BJ (cell line): ENCODE measurements around the gene NRN1. TPM values are rescaled to one million over a fixed set of nuclear protein-coding genes. Genes with fewer than 3 reads are reported as not detected.

Experiments
- CTCF ChIA-PET: fragments of 350-600 bp; formaldehyde crosslinking; extraction: SDS; loops from one replicate; lab custom pipeline; 2021; ENCODE audit warnings: antibody characterized with exemption, inconsistent platforms; lab: Yijun Ruan, JAX
- POLR2A ChIA-PET: fragments of 300-600 bp; sonication (Branson Sonifier 250); formaldehyde crosslinking; extraction: SDS; loops from one replicate; lab custom pipeline; 2021; ENCODE audit warnings: antibody characterized with exemption; lab: Charles Lee
- DNase-seq: peaks from one replicate; pipeline ENCODE4 v3.0.0-alpha.2; 2011; ENCODE audit warnings: low read depth
- H3K27me3 ChIP-seq: 2 replicates; pipeline ENCODE4 v1.6.0; 2011; ENCODE audit warnings: low read length; ENCODE audit not compliant: control insufficient read depth, insufficient read depth
- H3K36me3 ChIP-seq: 2 replicates; pipeline ENCODE4 v1.5.1; 2011; ENCODE audit warnings: low read length; ENCODE audit not compliant: control insufficient read depth, insufficient read depth
- H3K4me3 ChIP-seq: 2 replicates; pipeline ENCODE4 v1.5.1; 2011; ENCODE audit warnings: low read depth, mild to moderate bottlenecking, control low read depth, low read length
- polyA plus RNA-seq: library from polyadenylated mRNA; depleted of rRNA; stranded (reverse); fragments of >200 nt; gene quantifications from 2 replicates; pipeline ENCODE4 v1.2.3, GENCODE V29; 2011
- TF ChIP-seq, protein P1 (sequence below): IDR thresholded peaks from 2 replicates; pipeline ENCODE4 v1.5.1; 2011; ENCODE audit warnings: low read depth, mild to moderate bottlenecking, control low read depth, inconsistent platforms, low read length, moderate library complexity; ENCODE audit not compliant: insufficient read depth

The NRN1 gene
- polyA plus RNA-seq, 1 experiment = 1.1 TPM

- ChIA-PET POLR2A (no interaction called here), CTCF (interaction anchor here (0.6 to 1.3 kb wide), 2 partner anchors 100 to 527 kb away, joined by 3 to 5 read pairs; no protein-coding TSS in a partner anchor)
- no peak overlapping the region for H3K4me3 ChIP-seq
These were observed 8.5 kb downstream of the NRN1 start for GRCh38 chr6:5998236-5998635.

DNA sequence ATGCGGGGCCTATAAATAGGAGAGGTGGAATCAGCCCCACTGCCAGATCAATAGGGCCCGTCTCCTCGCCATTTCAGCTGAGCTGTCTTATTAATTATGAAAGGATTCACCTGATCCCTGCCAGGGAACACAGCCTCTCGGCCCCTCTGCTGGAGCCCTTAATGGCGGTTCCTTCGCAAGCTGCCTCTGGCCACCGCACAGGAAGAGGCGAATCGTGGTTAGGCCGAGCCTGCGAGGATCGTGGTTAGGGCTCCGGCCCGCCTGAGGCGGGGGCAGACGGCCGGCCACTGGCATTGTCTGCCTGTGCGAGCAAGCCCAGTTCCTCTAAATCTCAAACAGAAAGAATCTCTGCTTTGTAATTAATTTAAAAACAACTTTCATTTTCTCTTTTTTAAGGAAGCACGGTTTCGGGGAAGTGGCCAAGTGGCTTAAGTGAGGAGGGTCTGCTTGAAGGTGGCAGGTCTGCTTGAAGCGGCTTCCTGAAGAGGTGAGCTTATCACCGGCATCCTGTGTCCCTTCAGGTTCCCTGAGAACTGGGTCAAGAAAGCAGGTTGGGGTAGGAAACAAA lies 9.2 kb downstream of the NRN1 start:
- POLR2A ChIA-PET = no interaction called here
- CTCF ChIA-PET = interaction anchor here (0.5 to 1.3 kb wide), 2 partner anchors 526 to 1320 kb away, joined by 3 to 5 read pairs; no protein-coding TSS in a partner anchor
- DNase-seq = no peak
- H3K4me3 ChIP-seq = no peak overlapping the region
- no peaks in the 10 kb centered on the region for H3K36me3 ChIP-seq
- TF ChIP-seq, protein P1, sequence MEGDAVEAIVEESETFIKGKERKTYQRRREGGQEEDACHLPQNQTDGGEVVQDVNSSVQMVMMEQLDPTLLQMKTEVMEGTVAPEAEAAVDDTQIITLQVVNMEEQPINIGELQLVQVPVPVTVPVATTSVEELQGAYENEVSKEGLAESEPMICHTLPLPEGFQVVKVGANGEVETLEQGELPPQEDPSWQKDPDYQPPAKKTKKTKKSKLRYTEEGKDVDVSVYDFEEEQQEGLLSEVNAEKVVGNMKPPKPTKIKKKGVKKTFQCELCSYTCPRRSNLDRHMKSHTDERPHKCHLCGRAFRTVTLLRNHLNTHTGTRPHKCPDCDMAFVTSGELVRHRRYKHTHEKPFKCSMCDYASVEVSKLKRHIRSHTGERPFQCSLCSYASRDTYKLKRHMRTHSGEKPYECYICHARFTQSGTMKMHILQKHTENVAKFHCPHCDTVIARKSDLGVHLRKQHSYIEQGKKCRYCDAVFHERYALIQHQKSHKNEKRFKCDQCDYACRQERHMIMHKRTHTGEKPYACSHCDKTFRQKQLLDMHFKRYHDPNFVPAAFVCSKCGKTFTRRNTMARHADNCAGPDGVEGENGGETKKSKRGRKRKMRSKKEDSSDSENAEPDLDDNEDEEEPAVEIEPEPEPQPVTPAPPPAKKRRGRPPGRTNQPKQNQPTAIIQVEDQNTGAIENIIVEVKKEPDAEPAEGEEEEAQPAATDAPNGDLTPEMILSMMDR = no peak
- H3K27me3 ChIP-seq = peaks cover 32% of the 10 kb centered on the region

More at GRCh38 chr6:5998236-5998635, 8.5 kb downstream of the NRN1 start:
- no peak for DNase-seq
- TF ChIP-seq, protein P1 = no peak
- no peaks in the 10 kb centered on the region for H3K36me3 ChIP-seq
- peaks cover 38% of the 10 kb centered on the region for H3K27me3 ChIP-seq

GRCh38 chr6:5996714-5997419 lies 9.9 kb downstream of the NRN1 start:
- POLR2A ChIA-PET = no interaction called here
- CTCF ChIA-PET = interaction anchor here (0.5 kb wide), 1 partner anchor 1319 kb away, joined by 3 read pairs; no protein-coding TSS in a partner anchor
- peaks cover 28% of the 10 kb centered on the region for H3K27me3 ChIP-seq
- TF ChIP-seq, protein P1 = no peak
- no peak for DNase-seq
- peak overlapping the region; percentile 64 for H3K4me3 ChIP-seq
- no peaks in the 10 kb centered on the region for H3K36me3 ChIP-seq

GRCh38 chr6:5995949-5996713 lies 10.6 kb downstream of the NRN1 start:
- ChIA-PET CTCF (no interaction called here), POLR2A (no interaction called here)
- H3K36me3 ChIP-seq = no peaks in the 10 kb centered on the region
- H3K27me3 ChIP-seq = peaks cover 25% of the 10 kb centered on the region
- H3K4me3 ChIP-seq = peak overlapping the region; percentile 64
- DNase-seq = no peak
- TF ChIP-seq, protein P1 = peak; percentile 66

DNA sequence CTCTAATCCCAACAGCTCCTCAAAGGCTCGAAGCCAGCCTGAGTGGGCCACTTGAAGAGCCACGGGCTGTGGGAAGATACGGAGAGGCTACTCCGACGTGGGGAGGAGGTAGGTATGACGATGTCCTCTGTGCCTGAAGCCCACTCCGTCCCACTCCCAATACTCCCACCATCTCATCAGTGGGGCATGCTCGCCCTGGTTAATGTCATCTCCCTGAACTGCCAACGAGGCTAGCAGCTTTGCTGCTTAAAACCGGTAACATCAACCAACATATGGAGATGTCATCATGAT lies 11.1 kb downstream of the NRN1 start:
- ChIA-PET POLR2A (no interaction called here), CTCF (no interaction called here)
- no peaks in the 10 kb centered on the region for H3K36me3 ChIP-seq
- H3K4me3 ChIP-seq = no peak overlapping the region
- TF ChIP-seq, protein P1 = no peak
- peaks cover 25% of the 10 kb centered on the region for H3K27me3 ChIP-seq
- DNase-seq = no peak
